K562 (cell line): ENCODE data around the gene NTM. TPM values are rescaled to one million over a fixed set of nuclear protein-coding genes. Genes with fewer than 3 reads are reported as not detected.

ENCODE experiments used
- polyA plus RNA-seq, 8 experiments: library from polyadenylated mRNA; depleted of rRNA in 4 of 8; stranded (reverse) in 5 of 8; unstranded in 3 of 8; fragments of >200 nt; fragmentation: Nextera tagmentation in 2 of 8; fragmentation: Illumina TruSeq in 1 of 8; extraction: Ambion mirVana in 2 of 8; extraction: Trizol in 1 of 8; gene quantifications; 2 replicates each; pipeline versions ENCODE4 v1.2.1 to v1.2.3, GENCODE V29; 2011 to 2014; ENCODE audit warnings: inconsistent platforms in 1 of 8, missing spikeins in 1 of 8
- total RNA-seq, 7 experiments: library from RNA; depleted of rRNA in 6 of 7; stranded (reverse); fragments of >200 nt in 6 of 7; fragmentation: Illumina TruSeq in 2 of 7; extraction: Trizol in 2 of 7; gene quantifications; 2 replicates each; pipeline versions ENCODE4 v1.2.1 to v1.2.3, GENCODE V29; 2011 to 2021; ENCODE audit warnings: low replicate concordance in 1 of 7
- TF ChIP-seq, protein P1 (sequence below): fragments of 450-650 bp; IDR thresholded peaks from 2 replicates; pipeline ENCODE4 v1.6.1; 2016; ENCODE audit warnings: low read depth
- TF ChIP-seq, protein P2 (sequence below): fragments of 200-800 bp; sonication (Bioruptor generic); IDR thresholded peaks from 2 replicates; pipeline ENCODE4 v1.6.1; 2017; ENCODE audit warnings: missing genetic modification characterization, missing compliant biosample characterization

NTM gene
- total and polyA plus RNA-seq, 9 of the 15 experiments (the other 6 are each of a cell fraction or from before 2014, with no cell fraction given) = not detected

DNA sequence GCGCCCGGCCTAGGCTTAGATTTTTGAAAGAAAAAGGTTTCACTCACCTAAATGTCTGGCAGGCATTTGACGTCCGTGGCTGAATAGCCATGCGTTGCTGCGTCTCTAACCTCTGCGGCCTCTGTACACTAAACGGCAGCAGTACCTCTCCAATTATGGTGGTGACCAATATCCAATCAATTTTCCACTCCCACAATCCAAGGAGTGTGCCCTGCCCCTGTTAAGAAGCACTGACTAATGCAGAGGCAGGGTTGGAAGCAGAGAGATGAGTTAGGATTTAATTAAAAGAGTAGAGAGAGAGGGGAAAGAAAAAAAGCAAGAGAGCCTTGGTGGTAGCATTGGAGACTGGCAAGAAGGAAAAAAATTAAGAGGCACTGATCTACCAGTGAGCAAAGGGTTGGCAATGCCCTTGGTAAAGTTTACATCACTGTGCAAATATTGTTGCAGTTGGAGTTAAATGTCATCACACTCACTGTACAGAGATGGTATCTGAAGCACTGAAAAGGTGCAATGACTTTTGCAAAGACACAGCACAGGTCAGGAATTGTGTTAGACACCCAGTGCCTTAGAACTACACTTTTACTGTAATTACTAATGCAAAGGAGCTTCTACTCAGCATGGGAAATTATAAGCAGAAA is 526.7 kb downstream of the NTM start (continued):
- TF ChIP-seq, protein P1, sequence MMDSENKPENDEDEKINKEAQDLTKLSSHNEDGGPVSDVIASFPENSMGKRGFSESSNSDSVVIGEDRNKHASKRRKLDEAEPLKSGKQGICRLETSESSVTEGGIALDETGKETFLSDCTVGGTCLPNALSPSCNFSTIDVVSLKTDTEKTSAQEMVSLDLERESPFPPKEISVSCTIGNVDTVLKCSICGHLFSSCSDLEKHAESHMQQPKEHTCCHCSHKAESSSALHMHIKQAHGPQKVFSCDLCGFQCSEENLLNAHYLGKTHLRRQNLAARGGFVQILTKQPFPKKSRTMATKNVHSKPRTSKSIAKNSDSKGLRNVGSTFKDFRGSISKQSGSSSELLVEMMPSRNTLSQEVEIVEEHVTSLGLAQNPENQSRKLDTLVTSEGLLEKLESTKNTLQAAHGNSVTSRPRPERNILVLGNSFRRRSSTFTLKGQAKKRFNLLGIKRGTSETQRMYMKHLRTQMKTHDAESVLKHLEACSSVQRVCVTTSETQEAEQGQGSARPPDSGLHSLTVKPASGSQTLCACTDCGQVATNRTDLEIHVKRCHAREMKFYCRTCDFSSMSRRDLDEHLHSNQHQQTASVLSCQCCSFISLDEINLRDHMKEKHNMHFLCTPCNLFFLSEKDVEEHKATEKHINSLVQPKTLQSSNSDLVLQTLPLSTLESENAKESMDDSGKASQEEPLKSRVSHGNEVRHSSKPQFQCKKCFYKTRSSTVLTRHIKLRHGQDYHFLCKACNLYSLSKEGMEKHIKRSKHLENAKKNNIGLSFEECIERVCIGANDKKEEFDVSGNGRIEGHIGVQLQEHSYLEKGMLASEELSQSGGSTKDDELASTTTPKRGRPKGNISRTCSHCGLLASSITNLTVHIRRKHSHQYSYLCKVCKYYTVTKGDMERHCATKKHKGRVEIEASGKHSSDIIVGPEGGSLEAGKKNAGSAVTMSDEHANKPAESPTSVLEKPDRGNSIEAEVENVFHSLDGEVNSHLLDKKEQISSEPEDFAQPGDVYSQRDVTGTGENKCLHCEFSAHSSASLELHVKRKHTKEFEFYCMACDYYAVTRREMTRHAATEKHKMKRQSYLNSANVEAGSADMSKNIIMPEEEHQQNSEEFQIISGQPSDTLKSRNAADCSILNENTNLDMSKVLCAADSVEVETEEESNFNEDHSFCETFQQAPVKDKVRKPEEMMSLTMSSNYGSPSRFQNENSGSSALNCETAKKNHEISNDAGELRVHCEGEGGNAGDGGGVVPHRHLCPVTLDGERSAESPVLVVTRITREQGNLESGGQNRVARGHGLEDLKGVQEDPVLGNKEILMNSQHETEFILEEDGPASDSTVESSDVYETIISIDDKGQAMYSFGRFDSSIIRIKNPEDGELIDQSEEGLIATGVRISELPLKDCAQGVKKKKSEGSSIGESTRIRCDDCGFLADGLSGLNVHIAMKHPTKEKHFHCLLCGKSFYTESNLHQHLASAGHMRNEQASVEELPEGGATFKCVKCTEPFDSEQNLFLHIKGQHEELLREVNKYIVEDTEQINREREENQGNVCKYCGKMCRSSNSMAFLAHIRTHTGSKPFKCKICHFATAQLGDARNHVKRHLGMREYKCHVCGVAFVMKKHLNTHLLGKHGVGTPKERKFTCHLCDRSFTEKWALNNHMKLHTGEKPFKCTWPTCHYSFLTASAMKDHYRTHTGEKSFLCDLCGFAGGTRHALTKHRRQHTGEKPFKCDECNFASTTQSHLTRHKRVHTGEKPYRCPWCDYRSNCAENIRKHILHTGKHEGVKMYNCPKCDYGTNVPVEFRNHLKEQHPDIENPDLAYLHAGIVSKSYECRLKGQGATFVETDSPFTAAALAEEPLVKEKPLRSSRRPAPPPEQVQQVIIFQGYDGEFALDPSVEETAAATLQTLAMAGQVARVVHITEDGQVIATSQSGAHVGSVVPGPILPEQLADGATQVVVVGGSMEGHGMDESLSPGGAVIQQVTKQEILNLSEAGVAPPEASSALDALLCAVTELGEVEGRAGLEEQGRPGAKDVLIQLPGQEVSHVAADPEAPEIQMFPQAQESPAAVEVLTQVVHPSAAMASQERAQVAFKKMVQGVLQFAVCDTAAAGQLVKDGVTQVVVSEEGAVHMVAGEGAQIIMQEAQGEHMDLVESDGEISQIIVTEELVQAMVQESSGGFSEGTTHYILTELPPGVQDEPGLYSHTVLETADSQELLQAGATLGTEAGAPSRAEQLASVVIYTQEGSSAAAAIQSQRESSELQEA = no peak
- TF ChIP-seq, protein P2, sequence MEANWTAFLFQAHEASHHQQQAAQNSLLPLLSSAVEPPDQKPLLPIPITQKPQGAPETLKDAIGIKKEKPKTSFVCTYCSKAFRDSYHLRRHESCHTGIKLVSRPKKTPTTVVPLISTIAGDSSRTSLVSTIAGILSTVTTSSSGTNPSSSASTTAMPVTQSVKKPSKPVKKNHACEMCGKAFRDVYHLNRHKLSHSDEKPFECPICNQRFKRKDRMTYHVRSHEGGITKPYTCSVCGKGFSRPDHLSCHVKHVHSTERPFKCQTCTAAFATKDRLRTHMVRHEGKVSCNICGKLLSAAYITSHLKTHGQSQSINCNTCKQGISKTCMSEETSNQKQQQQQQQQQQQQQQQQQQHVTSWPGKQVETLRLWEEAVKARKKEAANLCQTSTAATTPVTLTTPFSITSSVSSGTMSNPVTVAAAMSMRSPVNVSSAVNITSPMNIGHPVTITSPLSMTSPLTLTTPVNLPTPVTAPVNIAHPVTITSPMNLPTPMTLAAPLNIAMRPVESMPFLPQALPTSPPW (CRISPR knock-in tag) = no peak
